Measurements from ENCODE around the gene RNF123. TPM values are rescaled to one million over a fixed set of nuclear protein-coding genes. Genes with fewer than 3 reads are reported as not detected.

The RNF123 gene
- total and polyA plus RNA-seq, 4 donors, result 34.3 to 104 (median 40.2) TPM

- Histone ChIP-seq H3K9me3 (ENCODE audit: control insufficient read depth in 4 of 4, low read length in 3 of 4) (no peaks in the 10 kb centered on the region), H3K9ac (ENCODE audit: low read depth in 1 of 2, low read length in 2 of 2) (peak within 1 kb of the TSS; percentile 75 to 80), H3K27me3 (ENCODE audit: control insufficient read depth in 4 of 4, insufficient read depth in 4 of 4, low read length in 3 of 4) (no peaks in the 10 kb centered on the region), H3K27ac (ENCODE audit: low read depth in 1 of 2, low read length in 2 of 2) (peak within 1 kb of the TSS; percentile 90 to 92), H3K4me3 (ENCODE audit: low read depth in 1 of 3, low read length in 3 of 3) (peak within 1 kb of the TSS; percentile 91 to 94 (median 93)), H3K4me1 (ENCODE audit: control insufficient read depth in 4 of 4, insufficient read depth in 4 of 4, low read length in 3 of 4) (peaks cover 6 to 50% (median 37%) of the 10 kb centered on the region in 4 donors), H3K36me3 (ENCODE audit: control insufficient read depth in 4 of 4, insufficient read depth in 3 of 4, low read depth in 1 of 4, low read length in 3 of 4) (peaks cover 5 to 29% (median 11%) of the 10 kb centered on the region in 4 donors)
- under 1% methylated on average over 102 of the region's 102 CpGs for WGBS
- peak; percentile 97 for DNase-seq (ENCODE audit: low spot score)
- TF ChIP-seq JUND (IDR thresholded peaks at IDR 0.05), result no peak
- peak in 1 of 2 donors; percentile 0 for TF ChIP-seq HNF4A (conservative IDR thresholded peaks at IDR 0.05)
- peak; percentile 75 for TF ChIP-seq REST (IDR thresholded peaks at IDR 0.05)
- TF ChIP-seq ZBTB33 (IDR thresholded peaks at IDR 0.05), result no peak
- TF ChIP-seq RAD21 (IDR thresholded peaks at IDR 0.05), result peak in 1 of 2 donors; percentile 9
- peak; percentile 15 for TF ChIP-seq NR2F2 (IDR thresholded peaks at IDR 0.05)
- TF ChIP-seq SP1 (IDR thresholded peaks at IDR 0.05), result peak; percentile 59
- no peak for TF ChIP-seq HNF4G (IDR thresholded peaks at IDR 0.05)
- TF ChIP-seq GABPA (IDR thresholded peaks at IDR 0.05 in 1 of 2, conservative IDR thresholded peaks at IDR 0.05 in 1 of 2), result peak in 1 of 2 donors; percentile 32
- peak; percentile 41 for TF ChIP-seq YY1 (IDR thresholded peaks at IDR 0.05)
- TF ChIP-seq RXRA (IDR thresholded peaks at IDR 0.05), result peak in 1 of 2 donors; percentile 14
Measured at GRCh38 chr3:49723628-49724551, 34.5 kb downstream of the RNF123 start, which contains the start of gene GMPPB. Gene GMPPB (minus strand): TSS chr3:49723951. CDS start chr3:49723726, 225 bp downstream.

GRCh38 chr3:49724586-49724985 lies 35.2 kb downstream of the RNF123 start:
- TF ChIP-seq RAD21 (IDR thresholded peaks at IDR 0.05), result no peak
- no peak for TF ChIP-seq JUND (IDR thresholded peaks at IDR 0.05)
- TF ChIP-seq ATF3 (IDR thresholded peaks at IDR 0.05), result no peak
- TF ChIP-seq YY1 (IDR thresholded peaks at IDR 0.05), result no peak
- no peak for TF ChIP-seq HNF4A (conservative IDR thresholded peaks at IDR 0.05)
- TF ChIP-seq FOXA2 (IDR thresholded peaks at IDR 0.05), result no peak
- no peak for TF ChIP-seq CTCF (IDR thresholded peaks at IDR 0.05; ENCODE audit: low read depth, low read length, missing input control)
- no peak for TF ChIP-seq ZBTB33 (IDR thresholded peaks at IDR 0.05)
- no peak for TF ChIP-seq NR2F2 (IDR thresholded peaks at IDR 0.05)
- no peak for TF ChIP-seq SP1 (IDR thresholded peaks at IDR 0.05)
- no peaks in the 10 kb centered on the region for H3K9me3 ChIP-seq (ENCODE audit: control insufficient read depth in 4 of 4, low read length in 3 of 4)
- peak overlapping the region; percentile 71 to 90 for H3K27ac ChIP-seq (ENCODE audit: low read depth in 1 of 2, low read length in 2 of 2)
- H3K27me3 ChIP-seq (ENCODE audit: control insufficient read depth in 4 of 4, insufficient read depth in 4 of 4, low read length in 3 of 4), result no peaks in the 10 kb centered on the region
- H3K9ac ChIP-seq (ENCODE audit: low read depth in 1 of 2, low read length in 2 of 2), result peak overlapping the region; percentile 53 to 80
- peak; percentile 40 for DNase-seq (ENCODE audit: low spot score)
- H3K4me3 ChIP-seq (ENCODE audit: low read depth in 1 of 3, low read length in 3 of 3), result peak overlapping the region; percentile 57 to 69 (median 63)
- peaks cover 5 to 29% (median 11%) of the 10 kb centered on the region in 4 donors for H3K36me3 ChIP-seq (ENCODE audit: control insufficient read depth in 4 of 4, insufficient read depth in 3 of 4, low read depth in 1 of 4, low read length in 3 of 4)
- 25% methylated on average over 6 of the region's 6 CpGs for WGBS
- H3K4me1 ChIP-seq (ENCODE audit: control insufficient read depth in 4 of 4, insufficient read depth in 4 of 4, low read length in 3 of 4), result peaks cover 6 to 44% (median 32%) of the 10 kb centered on the region in 4 donors
